CD4-positive, alpha-beta T cell treated with Interleukin-15 for 4 hours (primary cell): ENCODE results near the gene CACNA1E.
"Not testable (repeated sequence)": the region's sequence is repeated elsewhere in the genome, so short reads cannot be mapped to it uniquely, and the experiment has no call there.

Experiments used
- DNase-seq: peaks from one replicate; pipeline ENCODE4 v3.0.0-alpha.2; 2020; ENCODE audit warnings: low spot score

Gene CACNA1E

DNA sequence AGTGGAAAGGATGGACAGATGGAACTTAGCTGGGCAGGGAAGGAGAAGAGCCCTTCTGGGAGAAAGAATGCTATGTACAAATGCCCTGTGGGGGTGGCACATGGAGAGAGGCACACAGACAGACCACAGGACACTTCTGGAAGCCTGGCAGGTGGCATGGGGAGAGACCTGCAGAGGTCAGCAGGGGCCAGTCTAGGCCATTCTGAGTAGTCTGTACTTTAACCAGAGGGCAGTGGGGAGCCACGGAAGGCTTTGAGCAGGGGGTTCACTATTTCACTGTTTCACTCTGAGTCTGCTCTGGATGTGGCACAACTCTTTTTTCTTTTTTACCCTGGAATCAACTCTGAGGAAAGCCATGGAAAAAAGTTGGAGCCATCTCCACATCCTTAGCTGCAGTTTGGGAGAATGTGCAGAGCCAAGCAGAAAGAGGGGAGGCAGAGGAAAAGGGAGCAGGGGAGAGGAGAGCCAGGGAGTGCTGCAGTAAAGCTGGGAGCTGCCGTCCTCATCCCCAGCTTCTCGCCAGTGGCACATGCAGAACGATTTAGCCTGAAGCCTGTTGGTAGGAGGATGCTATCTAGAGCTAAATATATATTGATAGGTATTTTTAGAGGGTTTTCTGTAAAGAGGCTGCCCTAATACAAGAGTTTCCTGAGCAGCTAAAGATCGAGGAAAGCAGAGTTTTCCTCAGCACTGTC lies 34.0 kb downstream of the CACNA1E start:
- DNase-seq: no peak

DNA sequence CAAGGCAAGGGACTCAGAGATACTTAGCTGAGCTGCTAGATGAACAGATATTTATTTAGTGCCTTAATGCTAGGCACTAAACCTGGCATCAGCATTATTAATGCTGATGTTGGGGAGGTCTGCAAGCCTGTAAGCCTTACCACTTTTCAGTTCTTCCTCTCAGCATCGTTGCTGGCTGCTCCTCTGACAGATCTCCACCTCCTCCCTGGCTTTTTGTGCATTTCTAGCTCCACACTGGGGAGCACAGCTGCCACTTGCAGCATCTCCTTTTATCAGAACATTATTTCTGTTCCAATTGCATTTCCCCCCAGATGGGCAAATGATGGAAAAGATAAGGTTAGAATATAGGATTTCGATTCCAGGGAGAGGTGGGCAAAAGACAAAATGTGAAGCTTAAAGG lies 34.8 kb downstream of the CACNA1E start:
- no peak for DNase-seq

DNA sequence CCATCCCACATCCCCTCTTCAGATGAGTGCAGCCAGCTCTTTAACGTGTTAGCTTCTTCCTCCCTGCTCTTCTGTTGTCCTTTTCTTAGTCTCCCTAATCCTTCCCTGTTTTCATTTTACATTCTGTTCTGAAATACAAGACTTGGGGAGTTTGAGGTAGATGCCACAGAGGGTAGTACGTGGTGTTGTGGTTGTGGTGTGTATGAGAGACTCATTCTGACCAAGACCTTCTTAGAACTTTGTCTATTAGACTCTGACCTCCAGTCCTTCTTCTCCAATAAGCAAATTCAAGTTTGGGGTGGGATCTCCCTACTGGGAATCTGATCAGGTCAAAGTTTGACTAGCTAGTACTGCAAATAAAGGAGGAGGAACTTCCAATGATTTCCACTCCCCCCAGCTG lies 39.5 kb downstream of the CACNA1E start:
- DNase-seq: no peak

DNA sequence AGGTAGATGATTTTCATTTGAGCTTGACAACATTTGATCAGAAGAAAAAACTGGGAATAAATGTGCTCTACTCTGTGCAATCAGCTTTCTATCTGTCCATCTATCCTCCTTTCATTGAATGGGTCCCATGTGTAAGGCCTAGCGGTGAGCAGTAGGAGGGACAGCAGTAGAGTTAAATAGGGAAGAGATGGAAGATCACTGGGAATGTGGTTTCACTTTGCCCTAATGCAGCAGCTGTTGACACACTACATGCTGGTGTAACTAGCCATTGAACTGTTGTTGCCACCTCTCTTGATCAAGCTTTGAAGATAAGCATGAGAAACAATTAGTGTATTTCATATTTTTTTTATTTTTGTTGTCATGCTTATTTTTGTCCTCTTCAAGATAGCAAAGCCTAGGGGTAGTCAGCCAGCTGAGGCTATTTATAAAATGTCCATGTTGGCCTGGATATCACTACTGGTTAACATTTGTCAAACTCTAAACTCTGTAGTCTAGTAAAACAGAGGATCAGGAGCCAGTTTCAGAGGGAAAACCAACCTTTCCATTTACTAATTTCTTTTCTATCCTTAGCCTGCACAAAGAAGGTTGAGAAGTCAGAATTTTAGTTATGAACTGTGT lies 41.9 kb downstream of the CACNA1E start:
- no peak for DNase-seq

DNA sequence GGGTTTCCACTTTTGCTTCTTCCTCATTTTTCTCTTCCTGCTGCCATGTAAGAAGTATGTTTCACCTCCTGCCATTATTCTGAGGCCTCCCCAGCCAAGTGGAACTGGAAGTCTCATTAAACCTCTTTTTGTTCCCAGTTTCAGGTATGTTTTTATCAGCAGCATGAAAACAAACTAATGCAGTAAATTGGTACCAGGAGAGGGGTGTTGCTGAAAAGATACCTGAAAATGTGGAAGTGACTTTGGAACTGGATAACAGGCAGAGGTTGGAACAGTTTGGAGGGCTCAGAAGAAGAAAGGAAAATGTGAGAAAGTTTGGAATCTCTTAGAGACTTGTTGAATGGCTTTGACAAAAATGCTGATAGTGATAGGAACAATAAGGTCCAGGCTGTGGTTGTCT lies 44.9 kb downstream of the CACNA1E start:
- not testable (repeated sequence) for DNase-seq

DNA sequence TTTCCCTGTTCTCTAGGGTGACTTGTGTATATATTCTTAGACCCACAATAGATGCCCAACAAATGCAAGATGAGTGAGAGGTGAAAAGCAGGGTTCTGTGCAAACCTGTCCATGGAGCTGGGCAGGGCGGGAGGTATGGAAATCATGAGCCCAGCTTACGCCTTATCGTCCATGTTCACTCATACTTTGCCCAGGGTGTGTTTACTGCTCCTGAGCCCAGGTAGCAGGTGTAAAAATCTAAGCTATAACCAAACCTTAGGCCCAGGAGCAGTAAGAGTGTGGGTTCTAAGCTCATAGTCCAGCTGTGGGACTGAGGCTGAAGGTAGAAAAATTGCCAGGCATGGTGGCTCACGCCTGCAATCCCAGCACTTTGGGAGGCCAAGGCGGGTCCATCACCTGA lies 48.1 kb downstream of the CACNA1E start:
- no peak for DNase-seq

DNA sequence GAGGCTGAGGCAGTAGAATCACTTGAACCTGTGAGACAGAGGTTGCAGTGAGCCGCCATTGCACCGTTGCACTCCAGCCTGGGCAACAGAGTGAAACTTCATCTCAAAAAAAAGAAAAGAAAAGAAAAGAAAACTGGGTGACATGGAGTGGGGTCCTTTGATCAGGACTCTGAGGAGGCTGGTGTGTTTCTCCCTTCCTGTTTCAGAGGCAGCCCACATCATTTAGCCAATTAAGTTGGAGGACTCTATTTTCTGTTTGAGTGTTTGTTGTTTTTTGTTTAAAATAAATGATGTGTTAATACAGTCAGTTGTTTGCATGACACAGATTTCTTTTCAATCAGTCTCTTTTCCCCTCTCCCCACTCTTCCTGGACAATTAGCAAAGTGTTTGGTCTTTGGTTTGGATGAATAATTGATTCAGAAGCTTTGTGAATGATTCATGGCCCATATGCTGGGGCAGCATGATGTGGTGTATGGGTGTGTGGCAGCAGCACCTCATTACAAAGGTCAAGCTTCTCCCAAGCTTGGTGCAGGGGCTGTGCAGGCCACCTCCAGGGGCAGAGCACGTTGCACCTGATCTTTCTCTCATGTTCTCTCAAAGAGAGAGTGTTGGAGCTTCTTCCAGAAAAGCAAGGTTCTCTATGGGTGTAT lies 48.8 kb downstream of the CACNA1E start:
- DNase-seq: no peak

DNA sequence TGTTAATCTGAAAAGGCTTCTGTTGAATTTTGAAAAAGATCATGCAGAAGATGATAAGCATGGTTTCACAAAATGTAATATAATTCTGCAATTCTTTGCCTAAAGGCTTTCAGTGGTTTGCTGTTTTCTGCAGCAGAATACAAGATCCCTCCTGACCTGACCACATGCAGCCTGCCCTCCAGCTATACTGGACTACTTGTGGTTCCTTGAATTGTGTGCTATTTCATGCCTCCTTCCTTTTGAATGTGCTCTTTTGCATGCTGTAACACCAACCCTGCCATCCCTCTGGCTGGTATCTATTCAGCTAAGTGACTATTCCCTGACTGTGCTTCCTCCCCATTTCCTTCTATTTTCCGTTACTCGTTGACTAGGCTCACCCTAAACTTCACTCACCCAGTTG lies 55.5 kb downstream of the CACNA1E start:
- no peak for DNase-seq

DNA sequence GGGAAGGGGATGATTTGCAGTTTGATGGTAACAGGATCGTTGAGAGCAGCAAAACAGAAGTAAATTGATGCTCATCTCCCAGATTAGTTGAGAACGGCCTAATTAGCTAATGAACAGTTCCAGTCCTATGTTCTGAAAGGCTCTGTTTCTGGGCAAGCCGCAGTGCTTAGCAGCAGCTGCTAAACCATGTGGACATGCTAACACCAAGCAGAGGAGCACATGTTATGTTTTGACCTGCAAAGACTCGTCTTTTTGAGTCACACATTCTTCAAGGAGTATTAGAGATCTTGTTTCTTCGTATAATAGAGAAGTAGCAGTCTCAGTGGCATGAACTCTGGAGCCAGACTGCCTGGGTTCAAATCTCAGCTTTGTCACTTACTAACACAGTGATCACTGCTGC lies 58.1 kb downstream of the CACNA1E start:
- no peak for DNase-seq

DNA sequence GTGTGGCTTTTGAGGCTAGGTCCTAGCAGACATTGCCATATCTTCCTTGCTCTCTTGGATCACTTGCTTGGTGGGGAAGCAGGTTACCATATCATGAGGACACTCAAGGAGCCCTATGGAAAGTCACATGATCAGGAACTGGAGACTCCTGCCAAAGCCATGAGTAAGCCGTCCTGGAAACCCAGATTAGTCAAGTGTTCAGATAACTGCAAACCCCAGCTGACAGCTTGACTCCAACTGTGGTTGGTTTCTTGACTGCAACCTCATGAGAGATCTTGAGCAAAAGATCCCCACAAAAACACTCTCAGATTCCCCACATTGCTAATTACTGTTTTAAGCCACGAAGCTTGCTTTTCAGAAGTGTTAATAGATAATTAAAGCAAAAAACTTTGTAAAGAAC lies 58.6 kb downstream of the CACNA1E start:
- DNase-seq: no peak

DNA sequence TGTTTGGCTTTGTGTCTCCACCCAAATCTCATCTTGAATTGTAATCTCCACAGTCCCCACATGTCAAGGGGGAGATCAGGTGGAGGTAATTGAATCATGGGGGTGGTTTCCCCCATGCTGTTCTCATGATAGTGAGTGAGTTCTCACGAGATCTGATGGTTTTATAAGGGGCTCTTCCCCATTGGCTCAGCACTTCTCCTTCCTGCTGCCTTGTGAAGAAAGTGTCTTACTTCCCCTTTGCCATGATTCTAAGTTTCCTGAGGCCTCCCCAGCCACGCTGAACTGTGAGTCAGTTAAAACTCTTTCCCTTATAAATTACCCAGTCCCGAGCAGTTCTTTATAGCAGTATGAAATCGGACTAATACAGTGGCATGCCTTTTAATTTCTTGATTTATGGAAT lies 59.1 kb downstream of the CACNA1E start:
- not testable (repeated sequence) for DNase-seq

DNA sequence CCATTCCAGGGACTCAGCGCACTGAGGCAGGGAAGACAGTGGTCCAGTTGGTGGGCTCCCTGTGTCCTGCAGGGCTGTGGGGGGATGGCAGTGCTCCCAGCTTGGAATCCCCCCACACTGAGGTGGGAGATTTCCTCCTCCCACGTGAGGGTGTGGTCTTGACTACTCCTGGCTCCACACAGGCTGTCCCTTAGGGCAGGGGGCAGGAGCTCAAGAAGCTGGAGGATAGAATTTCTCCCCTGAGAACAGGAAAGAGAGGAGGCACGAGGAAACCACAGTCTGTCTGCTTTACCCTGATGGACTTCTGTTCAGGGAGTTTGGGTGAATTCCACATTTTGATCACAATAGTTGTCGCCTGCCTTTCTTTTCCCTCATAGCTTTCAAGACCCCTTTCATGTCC lies 62.1 kb downstream of the CACNA1E start:
- DNase-seq: no peak

DNA sequence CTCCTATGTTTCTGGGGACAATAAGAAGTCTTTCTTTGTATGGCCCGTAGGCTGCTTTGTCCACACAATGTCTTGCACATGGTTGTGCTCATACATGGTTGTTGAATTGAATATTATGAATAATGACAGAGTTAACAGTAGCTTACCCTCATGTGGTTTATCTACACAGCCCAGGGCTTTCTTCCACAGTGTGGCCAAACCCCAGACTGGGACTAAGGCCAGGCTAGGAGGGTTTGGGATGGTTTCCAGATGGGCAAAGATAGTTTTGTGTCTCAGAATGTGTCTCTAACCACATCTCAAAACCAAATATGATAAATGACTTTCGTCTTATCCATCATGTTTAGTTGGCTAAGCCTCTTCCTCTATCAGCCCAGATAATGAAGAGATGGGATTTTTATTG lies 65.2 kb downstream of the CACNA1E start:
- no peak for DNase-seq

DNA sequence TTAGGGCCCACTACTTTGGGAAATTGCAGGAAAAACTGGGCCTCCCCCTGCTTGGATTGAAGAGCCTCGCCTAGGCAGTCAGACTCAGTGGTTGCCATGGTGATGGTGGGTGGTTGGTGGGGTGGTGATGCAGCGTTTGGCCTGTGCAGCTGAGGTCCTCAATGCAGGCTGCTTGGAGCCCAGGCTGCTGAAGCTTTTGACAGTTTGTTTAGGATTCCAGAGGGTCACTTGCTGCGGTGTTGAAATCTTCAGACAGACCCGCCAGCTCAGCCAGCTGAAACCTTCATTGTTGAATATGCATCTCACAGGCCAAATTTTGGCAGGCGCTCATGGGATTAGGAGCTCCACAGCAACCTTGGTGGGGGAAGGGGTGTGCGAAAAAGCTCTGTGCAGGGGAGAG lies 67.9 kb downstream of the CACNA1E start:
- no peak for DNase-seq

DNA sequence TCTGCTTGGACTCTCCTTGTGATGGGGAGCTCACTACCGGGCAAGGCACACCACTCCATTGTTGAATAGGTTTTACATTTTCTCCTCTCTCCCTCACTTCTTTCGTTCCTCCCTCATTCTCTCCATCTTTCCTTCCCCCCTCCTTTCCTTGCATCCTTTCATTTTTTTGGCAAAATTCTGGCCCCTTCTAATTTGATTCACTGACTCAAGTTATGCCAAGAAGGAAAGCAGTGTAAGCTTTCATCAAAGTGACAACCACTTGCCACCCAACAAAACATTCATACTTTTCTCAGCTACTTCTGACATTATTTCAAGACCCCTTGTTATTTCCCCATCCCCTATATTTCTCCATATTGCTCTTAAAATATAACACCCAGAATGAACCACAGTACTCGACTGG lies 68.4 kb downstream of the CACNA1E start:
- no peak for DNase-seq

DNA sequence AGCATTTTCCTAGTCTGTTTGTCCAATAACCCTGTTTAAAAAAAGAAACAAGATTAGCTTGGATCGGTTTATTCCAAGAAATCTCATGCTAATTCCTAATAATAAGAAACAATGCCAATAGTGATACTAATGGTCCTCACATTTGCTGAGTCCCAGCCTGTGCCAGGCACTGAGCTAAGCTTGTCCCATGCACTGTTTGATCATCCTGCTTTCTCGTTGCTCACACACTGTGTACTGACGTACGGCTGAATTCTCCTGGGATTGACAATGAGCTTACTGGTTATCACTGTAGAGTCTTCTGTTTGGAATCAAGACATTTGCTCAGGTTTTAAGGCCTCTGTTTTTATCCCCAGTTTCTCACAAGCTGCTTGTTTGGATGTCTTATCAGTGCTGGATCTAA lies 71.1 kb downstream of the CACNA1E start:
- no peak for DNase-seq

DNA sequence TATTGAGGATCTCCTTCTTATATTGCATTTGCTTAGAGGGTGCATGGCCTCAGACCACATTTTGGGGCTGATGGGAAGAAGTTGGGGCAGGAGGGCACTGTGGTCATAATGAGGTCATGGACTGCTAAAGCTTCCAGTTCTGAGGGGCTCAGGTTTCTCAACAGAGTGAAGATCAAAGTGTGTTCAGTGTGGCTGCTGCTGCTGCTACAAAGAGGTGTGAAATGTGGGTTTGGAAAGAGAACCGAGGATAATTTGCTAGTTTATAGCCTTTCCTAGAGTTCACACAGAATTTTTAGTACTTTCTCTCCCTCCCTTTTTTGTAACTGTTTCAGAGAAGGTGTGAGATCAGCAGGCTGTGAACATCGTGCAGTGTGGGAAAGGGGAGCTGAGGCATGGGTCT lies 73.3 kb downstream of the CACNA1E start:
- no peak for DNase-seq

DNA sequence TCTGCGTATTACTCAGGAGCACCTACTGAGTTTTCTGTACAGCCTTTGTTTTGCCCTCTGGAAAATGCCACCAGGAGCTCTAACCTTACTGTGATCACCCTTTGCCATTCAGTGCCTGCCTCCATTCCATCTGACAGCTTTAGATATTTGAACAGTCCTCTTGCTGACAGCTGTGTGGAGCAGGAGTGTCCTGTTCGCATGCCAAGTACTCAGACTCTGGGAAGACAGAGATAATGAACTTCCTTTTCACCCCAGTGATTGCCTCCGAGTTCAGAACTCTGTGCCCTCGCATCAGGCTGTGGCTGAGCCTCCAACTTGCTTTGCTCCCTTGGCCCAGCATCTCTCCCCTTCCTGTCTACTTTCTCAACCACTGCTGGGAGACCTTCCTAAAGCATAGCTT lies 74.0 kb downstream of the CACNA1E start:
- no peak for DNase-seq

DNA sequence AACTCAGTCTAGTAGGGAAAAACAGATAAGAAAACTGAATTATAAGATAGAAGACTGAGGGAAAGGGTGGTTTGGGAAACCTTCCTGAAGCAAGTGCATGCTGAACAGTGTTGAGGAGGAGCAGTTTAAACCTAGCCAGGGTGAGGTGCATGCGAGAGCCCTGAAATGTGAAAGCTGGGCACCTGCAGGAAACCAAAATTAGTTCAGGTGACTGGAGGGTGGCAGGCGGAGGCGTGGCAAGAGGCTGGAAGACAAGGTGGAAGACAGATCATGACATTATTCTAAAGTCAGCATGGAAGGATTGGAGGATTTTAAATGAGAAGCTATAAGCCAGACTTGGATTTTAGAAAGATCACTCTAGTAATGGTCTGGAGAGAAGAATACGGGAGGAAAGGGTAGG lies 75.1 kb downstream of the CACNA1E start:
- DNase-seq: no peak

DNA sequence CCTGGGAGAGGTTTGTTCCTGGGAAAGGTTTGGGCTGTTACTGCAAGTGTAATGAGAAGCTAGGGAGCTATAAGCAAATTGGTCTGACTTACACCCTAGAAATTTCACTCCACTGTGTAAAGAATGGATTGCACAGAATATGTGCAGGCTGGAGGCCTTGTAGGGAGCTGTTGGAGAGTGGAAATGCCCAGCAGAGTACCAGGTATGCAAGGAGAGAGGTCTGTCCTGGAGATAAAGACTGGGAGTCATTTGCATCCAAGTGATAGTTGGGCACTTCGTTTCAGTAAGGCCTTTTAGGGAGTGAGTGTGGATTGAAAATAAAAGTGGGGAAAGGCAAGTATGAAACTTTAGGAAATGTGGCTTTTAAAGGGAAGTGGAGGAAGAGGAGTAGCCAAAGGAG lies 75.8 kb downstream of the CACNA1E start:
- no peak for DNase-seq

DNA sequence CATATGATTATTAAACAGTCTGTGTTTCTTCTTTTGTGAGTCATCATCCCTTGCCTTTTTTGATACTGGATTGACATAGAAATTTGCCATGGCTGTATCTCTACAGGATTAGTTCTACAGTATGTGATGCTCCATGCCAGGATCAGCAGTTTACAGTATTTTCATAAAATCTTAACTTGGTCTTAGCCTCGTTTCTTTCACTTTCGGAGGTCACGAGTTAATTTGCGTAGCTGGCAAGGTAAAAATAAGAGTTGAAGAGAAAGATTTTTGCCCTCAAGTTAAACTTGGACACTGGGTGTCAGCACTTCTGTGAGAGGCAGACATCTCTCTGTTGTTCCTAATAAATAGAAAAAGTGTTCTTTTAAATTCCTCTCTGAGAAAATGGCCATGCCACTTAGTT lies 79.1 kb downstream of the CACNA1E start:
- DNase-seq: no peak

DNA sequence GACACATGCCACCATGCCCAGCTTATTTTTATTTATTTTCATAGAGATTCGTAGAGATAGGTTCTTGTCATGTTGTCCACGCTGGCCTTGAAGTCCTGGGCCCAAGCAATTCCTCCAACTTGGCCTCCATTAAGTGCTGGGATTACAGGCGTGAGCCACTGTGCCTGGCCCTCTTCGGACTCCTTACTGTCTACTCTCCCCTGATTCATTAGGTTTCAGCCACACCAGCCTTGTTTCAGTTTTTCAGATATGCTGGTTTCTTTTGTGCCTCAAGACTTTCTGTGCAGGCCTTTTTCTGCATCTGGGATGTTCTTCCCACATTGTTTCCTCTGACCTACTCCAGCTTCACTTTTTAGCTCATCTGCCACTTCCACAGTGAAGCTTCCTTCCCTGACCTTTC lies 85.4 kb downstream of the CACNA1E start:
- no peak for DNase-seq

DNA sequence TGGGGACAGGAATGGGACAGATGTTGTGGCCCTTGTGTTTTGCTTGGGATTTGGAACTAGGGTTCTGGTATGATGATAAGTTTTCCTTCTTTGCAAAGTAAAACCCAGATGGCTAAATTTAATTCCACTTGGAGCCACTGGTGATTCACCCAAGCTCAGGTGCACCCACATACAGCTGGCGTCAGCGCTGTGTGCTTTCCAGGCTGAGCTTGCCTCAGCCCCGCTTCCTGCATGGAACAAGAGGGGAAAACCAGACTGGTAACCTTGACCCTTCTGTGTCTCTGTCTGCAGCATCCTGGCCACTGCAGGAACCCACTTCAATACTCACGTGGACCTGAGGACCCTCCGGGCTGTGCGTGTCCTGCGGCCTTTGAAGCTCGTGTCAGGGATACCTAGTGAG lies 94.2 kb downstream of the CACNA1E start:
- no peak for DNase-seq

DNA sequence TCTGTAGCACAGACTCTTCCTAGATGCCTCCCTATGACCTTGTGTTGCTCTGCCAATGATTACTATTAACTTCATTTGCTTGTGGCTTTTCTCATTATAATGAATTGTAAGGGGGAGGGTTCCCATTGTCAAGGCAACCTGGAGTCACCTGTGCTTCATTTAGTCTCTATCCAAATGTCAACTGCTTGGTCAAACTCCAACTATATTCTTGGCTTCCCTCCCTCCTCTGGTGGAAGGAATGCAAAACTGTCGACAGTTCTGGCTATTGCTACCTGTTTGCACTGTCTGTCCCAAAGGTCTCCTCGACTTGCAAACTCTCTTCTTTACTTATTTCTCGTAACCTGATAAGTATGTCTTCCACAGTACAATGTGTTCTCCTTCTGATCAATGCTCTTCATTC lies 100.3 kb downstream of the CACNA1E start:
- no peak for DNase-seq
